OCI-LY7 (cell line): Measurements from ENCODE around the gene MLANA. TPM values are rescaled to one million over a fixed set of nuclear protein-coding genes. Genes with fewer than 3 reads are reported as not detected.
A peak's percentile ranks its signal among the peaks of the same experiment; 100 is the strongest.

ENCODE experiments used
- BruUV-seq: library from RNA; stranded (reverse); fragments of 400-500 nt; replicated peaks from 2 replicates; lab custom pipeline; 2021; lab: Mats Ljungman, UMichigan
- CTCF ChIA-PET: fragments of 300-600 bp; sonication (Branson Sonifier 250); formaldehyde crosslinking; loops from one replicate; lab custom pipeline; 2022; ENCODE audit warnings: antibody characterized with exemption; ENCODE audit not compliant: unreplicated experiment; lab: Charles Lee
- POLR2A ChIA-PET: fragments of 300-600 bp; sonication (Branson Sonifier 250); formaldehyde crosslinking; loops from one replicate; lab custom pipeline; 2022; ENCODE audit warnings: antibody characterized with exemption; lab: Charles Lee
- DNase-seq: peaks from one replicate; pipeline ENCODE4 v3.0.0-alpha.2; 2015; ENCODE audit warnings: low spot score
- H2AFZ ChIP-seq: fragments of 200-600 bp; sonication (generic), shearing (Covaris generic); 2 replicates; pipeline ENCODE4 v1.6.1; 2014; ENCODE audit warnings: mild to moderate bottlenecking, antibody characterized with exemption, low read length, moderate library complexity
- H3K27ac ChIP-seq: fragments of 200-600 bp; sonication (generic); 2 replicates; pipeline ENCODE4 v1.5.1; 2014; ENCODE audit warnings: mixed run types, low read depth, mild to moderate bottlenecking, moderate library complexity, low read length, inconsistent platforms; ENCODE audit not compliant: poor library complexity, severe bottlenecking
- H3K36me3 ChIP-seq: fragments of 200-600 bp; sonication (generic); 2 replicates; pipeline ENCODE4 v1.6.1; 2014; ENCODE audit warnings: mild to moderate bottlenecking, antibody characterized with exemption, low read length, moderate library complexity, mixed read lengths; ENCODE audit not compliant: insufficient read depth
- H3K4me1 ChIP-seq: fragments of 200-600 bp; sonication (generic); 2 replicates; pipeline ENCODE4 v1.5.1; 2014; ENCODE audit warnings: mild to moderate bottlenecking, low read length; ENCODE audit not compliant: insufficient read depth, poor library complexity, severe bottlenecking
- H3K4me2 ChIP-seq: fragments of 200-600 bp; sonication (generic); 2 replicates; pipeline ENCODE4 v1.6.1; 2014; ENCODE audit warnings: mild to moderate bottlenecking, low read length
- H3K4me3 ChIP-seq: fragments of 200-600 bp; sonication (generic); 2 replicates; pipeline ENCODE4 v1.5.1; 2014; ENCODE audit warnings: mild to moderate bottlenecking, low read depth, low read length; ENCODE audit not compliant: poor library complexity, severe bottlenecking
- H3K79me2 ChIP-seq: fragments of 200-600 bp; sonication (generic); 2 replicates; pipeline ENCODE4 v1.6.1; 2016; ENCODE audit warnings: low read depth, mild to moderate bottlenecking, low read length, moderate library complexity, mixed read lengths; ENCODE audit not compliant: insufficient read depth
- H3K9me2 ChIP-seq: fragments of 200-600 bp; sonication (generic); 2 replicates; pipeline ENCODE4 v1.6.1; 2016; ENCODE audit warnings: mild to moderate bottlenecking, low read length, mixed read lengths; ENCODE audit not compliant: insufficient read depth
- H3K9me3 ChIP-seq: fragments of 200-600 bp; sonication (generic); 2 replicates; pipeline ENCODE4 v1.6.1; 2014; ENCODE audit warnings: mild to moderate bottlenecking, mixed run types, low read length, mixed read lengths
- H4K20me1 ChIP-seq: fragments of 200-600 bp; sonication (generic); 2 replicates; pipeline ENCODE4 v1.6.1; 2014; ENCODE audit warnings: mild to moderate bottlenecking, antibody characterized with exemption, low read length, moderate library complexity, mixed read lengths; ENCODE audit not compliant: insufficient read depth
- CTCF ChIP-seq: fragments of 200-600 bp; sonication (generic); conservative IDR thresholded peaks from 2 replicates; pipeline ENCODE4 v1.5.1; 2014; ENCODE audit warnings: mild to moderate bottlenecking, antibody characterized with exemption, low read length, moderate library complexity, mixed read lengths
- EZH2phosphoT487 ChIP-seq: fragments of 200-600 bp; sonication (generic); IDR thresholded peaks from 2 replicates; pipeline ENCODE4 v1.6.1; 2018; ENCODE audit warnings: low read depth, borderline replicate concordance, mild to moderate bottlenecking, mixed run types, antibody characterized with exemption, low read length, moderate library complexity, mixed read lengths
- intact Hi-C: fragments of 100-400 bp; cut with micrococcal nuclease; formaldehyde crosslinking; loops from one replicate; pipeline ENCODE4 v1.10.0; 2022; ENCODE audit not compliant: unreplicated experiment
- total RNA-seq, 2 experiments: library from RNA; depleted of rRNA in 1 of 2; stranded (reverse); fragments of >200 nt in 1 of 2; shearing (Covaris generic) in 1 of 2; gene quantifications; 2 replicates each; pipeline ENCODE4 v1.2.3, GENCODE V29; 2014 to 2022

The MLANA gene
- total RNA-seq, 2 experiments from 2014 or later: not detected

GRCh38 chr9:5842929-5843793, 47.5 kb upstream of the MLANA start:
- no peak overlapping the region for H3K27ac ChIP-seq
- DNase-seq: no peak
- TF ChIP-seq EZH2phosphoT487 (no peak), CTCF (no peak)
- BruUV-seq: no TSS peak
- ChIA-PET CTCF (no interaction called here), POLR2A (interaction anchor here (0.5 to 1.5 kb wide), 4 partner anchors 9 to 1028 kb away, joined by 3 to 5 read pairs (median 3); no protein-coding TSS in a partner anchor)
- no peaks in the 10 kb centered on the region for H3K9me2 ChIP-seq
- H2AFZ ChIP-seq: peak overlapping the region; percentile 65
- H4K20me1 ChIP-seq: no peaks in the 10 kb centered on the region
- H3K79me2 ChIP-seq: no peaks in the 10 kb centered on the region
- peaks cover 6% of the 10 kb centered on the region for H3K9me3 ChIP-seq
- intact Hi-C loops: no loop called here
- H3K4me3 ChIP-seq: no peak overlapping the region
- no peaks in the 10 kb centered on the region for H3K36me3 ChIP-seq
- peaks cover 20% of the 10 kb centered on the region for H3K4me1 ChIP-seq
- H3K4me2 ChIP-seq: no peak overlapping the region

- H4K20me1 ChIP-seq: no peaks in the 10 kb centered on the region
- no peak overlapping the region for H3K27ac ChIP-seq
- H3K4me1 ChIP-seq: peaks cover 20% of the 10 kb centered on the region
- no peak overlapping the region for H3K4me2 ChIP-seq
- BruUV-seq: no TSS peak
- no peaks in the 10 kb centered on the region for H3K9me2 ChIP-seq
- H3K4me3 ChIP-seq: no peak overlapping the region
- CTCF ChIA-PET: no interaction called here
- intact Hi-C loops: no loop called here
- TF ChIP-seq CTCF (no peak), EZH2phosphoT487 (no peak)
- POLR2A ChIA-PET: interaction anchor here (1.5 kb wide), 1 partner anchor 9 kb away, joined by 5 read pairs; no protein-coding TSS in a partner anchor
- no peak for DNase-seq
- H3K79me2 ChIP-seq: no peaks in the 10 kb centered on the region
- peaks cover 6% of the 10 kb centered on the region for H3K9me3 ChIP-seq
- peak overlapping the region; percentile 65 for H2AFZ ChIP-seq
- no peaks in the 10 kb centered on the region for H3K36me3 ChIP-seq
These were observed 46.8 kb upstream of the MLANA start for GRCh38 chr9:5843794-5844471.
